Epithelial cell of esophagus (primary cell): ENCODE measurements around the gene BAIAP3.
A peak's percentile ranks its signal among the peaks of the same experiment; 100 is the strongest.

ENCODE experiments used
- DNase-seq: peaks from one replicate; pipeline ENCODE4 v3.0.0; 2010; ENCODE audit warnings: low read depth
- H3K4me3 ChIP-seq: 2 replicates; pipeline ENCODE4 v1.5.1; 2011; ENCODE audit warnings: mild to moderate bottlenecking, low read length, control low read depth
- TF ChIP-seq, protein P1 (sequence below): IDR thresholded peaks from 2 replicates; pipeline ENCODE4 v1.5.1; 2011; ENCODE audit warnings: low read depth, mild to moderate bottlenecking, low read length, control low read depth, inconsistent platforms; ENCODE audit not compliant: insufficient read depth; ENCODE audit errors: missing control alignments

Gene BAIAP3

DNA sequence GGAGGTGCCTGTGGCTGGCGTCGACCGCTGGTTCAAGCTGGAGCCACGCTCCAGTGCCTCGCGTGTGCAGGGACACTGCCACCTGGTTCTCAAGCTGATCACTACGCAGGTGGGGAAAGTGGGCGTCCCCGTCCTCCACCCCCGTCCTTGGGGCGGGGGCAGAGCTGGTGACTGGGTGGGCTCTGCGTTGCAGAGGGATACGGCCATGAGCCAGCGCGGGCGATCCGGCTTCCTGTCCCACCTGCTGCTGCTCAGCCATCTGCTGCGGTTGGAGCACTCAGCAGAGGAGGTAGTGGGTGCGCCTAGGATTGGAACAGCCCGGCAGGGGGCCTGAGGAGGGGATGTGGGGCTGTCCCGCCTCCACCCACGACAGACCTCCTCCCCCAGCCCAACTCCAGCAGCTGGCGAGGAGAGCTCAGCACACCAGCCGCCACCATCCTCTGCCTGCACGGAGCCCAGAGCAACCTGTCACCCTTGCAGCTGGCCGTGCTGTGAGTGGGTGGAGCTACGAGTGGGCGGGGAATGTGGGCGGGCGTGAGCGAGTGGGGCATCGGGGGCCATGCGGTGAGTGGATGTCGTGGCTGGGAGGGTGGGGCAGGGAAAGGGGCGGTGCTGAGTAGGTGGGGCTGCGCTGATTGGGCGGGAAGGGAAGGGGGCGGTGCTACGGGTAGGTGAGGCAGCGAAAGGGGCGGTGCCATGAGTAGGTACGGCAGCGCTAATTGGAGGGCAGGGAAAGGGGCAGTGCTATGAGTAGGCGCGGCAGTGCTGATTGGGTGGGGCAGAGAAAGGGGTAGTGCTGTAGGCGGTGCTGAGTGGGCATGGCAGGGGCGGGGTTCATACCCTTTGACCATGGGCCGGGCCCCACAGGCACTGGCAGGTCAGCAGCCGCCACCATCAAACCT is 9.3 kb downstream of the BAIAP3 start:
- peak overlapping the region; percentile 20 for H3K4me3 ChIP-seq
- DNase-seq: peak; percentile 98
- TF ChIP-seq, protein P1, sequence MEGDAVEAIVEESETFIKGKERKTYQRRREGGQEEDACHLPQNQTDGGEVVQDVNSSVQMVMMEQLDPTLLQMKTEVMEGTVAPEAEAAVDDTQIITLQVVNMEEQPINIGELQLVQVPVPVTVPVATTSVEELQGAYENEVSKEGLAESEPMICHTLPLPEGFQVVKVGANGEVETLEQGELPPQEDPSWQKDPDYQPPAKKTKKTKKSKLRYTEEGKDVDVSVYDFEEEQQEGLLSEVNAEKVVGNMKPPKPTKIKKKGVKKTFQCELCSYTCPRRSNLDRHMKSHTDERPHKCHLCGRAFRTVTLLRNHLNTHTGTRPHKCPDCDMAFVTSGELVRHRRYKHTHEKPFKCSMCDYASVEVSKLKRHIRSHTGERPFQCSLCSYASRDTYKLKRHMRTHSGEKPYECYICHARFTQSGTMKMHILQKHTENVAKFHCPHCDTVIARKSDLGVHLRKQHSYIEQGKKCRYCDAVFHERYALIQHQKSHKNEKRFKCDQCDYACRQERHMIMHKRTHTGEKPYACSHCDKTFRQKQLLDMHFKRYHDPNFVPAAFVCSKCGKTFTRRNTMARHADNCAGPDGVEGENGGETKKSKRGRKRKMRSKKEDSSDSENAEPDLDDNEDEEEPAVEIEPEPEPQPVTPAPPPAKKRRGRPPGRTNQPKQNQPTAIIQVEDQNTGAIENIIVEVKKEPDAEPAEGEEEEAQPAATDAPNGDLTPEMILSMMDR: peak; percentile 12

DNA sequence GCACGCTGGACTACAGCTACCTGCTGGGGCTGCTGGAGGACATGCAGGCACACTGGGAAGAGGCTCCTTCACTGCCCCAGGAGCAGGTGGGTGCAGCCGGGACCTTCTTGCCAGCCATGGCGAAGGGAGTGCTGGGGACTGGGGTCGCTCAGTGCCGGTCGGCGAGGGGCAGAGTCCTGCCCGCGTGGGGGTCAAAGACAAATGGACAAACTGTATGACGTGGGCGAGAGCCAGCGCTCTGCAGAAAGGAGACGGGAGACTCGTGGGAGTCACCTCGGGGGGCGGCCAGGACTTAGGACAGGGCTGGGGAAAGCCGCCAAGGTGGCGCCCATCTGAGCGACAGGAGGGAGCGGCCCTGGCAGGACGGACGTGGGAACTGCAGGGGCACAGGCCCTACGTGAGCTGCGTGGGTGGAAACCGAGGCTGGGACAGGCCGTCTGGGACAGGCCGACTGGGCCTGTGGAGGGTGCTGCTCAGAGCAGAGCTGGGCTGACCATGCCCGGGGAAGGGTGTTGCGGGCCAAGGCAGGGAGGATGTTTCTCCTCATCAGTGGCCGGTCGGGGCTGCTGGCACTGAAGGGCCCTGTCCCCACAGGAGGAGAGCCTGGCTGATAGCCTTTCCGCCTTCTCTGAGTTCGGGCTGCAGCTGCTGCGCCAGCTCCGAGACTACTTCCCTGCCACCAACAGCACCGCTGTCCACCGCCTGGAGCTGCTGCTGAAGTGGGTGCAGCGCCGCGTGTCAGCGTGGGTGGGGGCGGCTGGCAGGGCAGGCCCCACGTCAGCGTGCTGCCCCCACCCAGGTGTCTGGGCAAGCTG is 10.2 kb downstream of the BAIAP3 start:
- TF ChIP-seq, protein P1: no peak
- no peak for DNase-seq
- peak overlapping the region; percentile 20 for H3K4me3 ChIP-seq

DNA sequence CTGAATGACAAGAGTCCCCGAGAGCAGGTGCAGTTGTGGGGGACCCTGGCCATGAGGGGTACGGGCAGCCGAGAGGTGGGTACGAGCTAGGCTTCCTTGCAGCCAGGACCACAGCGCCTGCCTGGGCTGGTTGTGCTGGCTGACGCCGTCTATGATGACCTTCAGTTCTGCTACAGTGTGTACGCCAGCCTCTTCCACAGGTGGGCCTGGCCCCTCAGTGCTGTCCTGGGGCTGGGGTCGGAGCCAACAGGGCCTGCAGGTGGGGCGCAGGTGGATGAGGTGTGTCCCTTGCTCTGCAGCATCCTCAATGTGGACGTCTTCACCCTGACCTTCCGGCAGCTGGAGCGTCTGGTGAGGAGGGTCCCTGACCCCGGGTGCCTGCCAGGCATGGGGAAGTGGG is 11.1 kb downstream of the BAIAP3 start:
- no peak overlapping the region for H3K4me3 ChIP-seq
- no peak for DNase-seq
- TF ChIP-seq, protein P1: no peak

DNA sequence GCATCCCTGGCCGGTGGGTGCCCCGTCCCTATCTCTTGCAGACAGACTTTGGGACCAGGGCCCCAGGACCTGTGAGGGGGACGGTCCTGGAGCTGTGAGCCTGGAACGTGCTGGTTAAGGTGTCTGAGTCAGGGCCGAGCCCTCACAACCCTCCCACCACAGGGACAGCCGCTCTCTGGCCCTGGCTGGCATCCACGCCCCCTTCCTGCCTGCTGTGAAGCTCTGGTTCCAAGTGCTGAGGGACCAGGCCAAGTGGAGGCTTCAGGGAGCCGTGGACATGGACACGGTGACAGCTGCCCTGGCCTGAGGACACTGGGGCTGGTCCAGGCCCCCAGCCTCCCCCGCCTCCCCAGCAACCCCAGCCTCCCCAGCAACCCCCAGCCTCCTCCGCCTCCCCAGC is 11.6 kb downstream of the BAIAP3 start:
- H3K4me3 ChIP-seq: no peak overlapping the region
- TF ChIP-seq, protein P1: no peak
- no peak for DNase-seq

DNA sequence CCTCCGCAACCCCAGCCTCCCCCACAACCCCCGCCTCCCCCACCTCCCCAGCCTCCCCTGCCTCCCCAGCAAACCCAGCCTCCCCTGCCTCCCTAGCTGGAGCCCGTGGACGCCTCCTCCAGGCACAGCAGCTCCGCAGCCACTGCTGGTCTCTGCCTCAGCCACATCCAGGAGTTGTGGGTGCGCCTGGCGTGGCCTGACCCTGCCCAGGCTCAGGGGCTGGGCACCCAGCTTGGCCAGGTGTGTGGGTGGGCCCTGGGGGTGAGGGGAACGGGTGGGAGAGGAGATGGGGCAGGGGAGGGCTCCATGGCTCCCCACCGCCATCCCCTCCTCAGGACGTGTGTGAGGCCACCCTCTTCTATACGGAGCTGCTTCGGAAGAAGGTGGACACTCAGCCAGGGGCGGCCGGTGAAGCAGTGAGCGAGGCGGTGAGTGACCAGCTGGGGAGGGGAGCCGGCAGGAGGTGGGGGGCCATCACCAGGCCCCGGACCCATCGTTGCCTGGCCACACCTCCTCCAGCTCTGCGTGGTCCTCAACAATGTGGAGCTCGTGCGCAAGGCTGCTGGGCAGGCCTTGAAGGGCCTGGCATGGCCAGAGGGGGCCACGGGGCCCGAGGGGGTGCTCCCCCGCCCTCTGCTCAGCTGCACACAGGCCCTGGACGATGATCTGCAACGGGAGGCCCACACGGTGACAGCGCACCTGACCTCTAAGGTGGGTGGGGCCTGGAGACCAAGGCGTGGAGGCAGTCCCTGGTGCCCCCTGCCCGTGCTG is 12.4 kb downstream of the BAIAP3 start:
- no peak for DNase-seq
- TF ChIP-seq, protein P1: no peak
- H3K4me3 ChIP-seq: no peak overlapping the region

DNA sequence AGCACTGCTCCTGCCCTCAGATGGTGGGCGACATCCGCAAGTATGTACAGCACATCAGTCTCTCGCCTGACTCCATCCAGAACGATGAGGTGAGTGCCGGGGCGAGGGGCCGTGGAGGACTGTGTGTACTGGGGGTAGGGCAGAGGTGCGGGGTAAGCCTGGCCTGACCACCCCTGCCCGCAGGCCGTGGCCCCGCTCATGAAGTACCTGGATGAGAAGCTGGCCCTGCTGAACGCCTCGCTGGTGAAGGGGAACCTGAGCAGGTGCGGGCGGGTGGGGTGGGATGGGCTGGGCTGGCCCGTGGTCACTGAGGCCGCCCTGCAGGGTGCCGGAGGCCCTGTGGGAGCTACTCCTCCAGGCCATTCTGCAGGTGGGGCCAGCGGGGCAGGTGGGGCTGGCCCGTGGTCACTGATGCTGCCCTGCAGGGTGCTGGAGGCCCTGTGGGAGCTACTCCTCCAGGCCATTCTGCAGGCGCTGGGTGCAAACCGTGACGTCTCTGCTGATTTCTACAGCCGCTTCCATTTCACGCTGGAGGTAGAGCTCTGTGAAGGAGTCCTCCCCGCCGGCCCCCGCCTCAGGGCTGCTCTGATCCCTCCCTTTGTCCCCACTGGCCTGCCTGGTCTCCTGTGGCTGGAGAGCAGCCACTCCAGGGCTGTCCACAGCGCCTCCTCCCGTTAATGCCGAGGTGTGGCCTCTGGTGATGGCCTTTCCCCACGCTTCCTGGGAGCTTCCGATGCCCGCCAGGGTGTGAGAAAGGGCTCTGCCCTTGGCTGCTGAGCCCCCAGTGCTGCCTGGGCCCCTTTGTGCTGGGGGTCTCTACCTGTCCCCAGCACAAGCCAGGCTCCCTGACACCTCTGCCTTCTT is 13.2 kb downstream of the BAIAP3 start:
- TF ChIP-seq, protein P1: no peak
- H3K4me3 ChIP-seq: no peak overlapping the region
- no peak for DNase-seq
